ENCODE measurements around the gene MALRD1. TPM values are rescaled to one million over a fixed set of nuclear protein-coding genes. Genes with fewer than 3 reads are reported as not detected.

Gene MALRD1
- total RNA-seq, 1 experiment from 2014 or later = not detected

GRCh38 chr10:19713800-19714525 is 665.4 kb downstream of the MALRD1 start:
- Histone ChIP-seq H3K27me3 (ENCODE audit: control insufficient read depth, insufficient read depth, low read length) (no peaks in the 10 kb centered on the region), H3K9me3 (ENCODE audit: control insufficient read depth, insufficient read depth, low read depth, low read length) (no peaks in the 10 kb centered on the region), H3K4me1 (ENCODE audit: control insufficient read depth, insufficient read depth, low read length) (no peaks in the 10 kb centered on the region), H3K4me3 (ENCODE audit: low read depth in 2 of 2, low read length in 2 of 2) (no peak overlapping the region), H3K27ac (ENCODE audit: low read length) (no peak overlapping the region), H3K36me3 (ENCODE audit: control insufficient read depth, insufficient read depth, low read length) (no peaks in the 10 kb centered on the region)
- no TSS peak for BruUV-seq (replicated peaks)
- TF ChIP-seq POLR2AphosphoS5 (IDR thresholded peaks at IDR 0.05; ENCODE audit: low read depth, low read length) = no peak
- no peak for TF ChIP-seq SIN3A (IDR thresholded peaks at IDR 0.05; ENCODE audit: borderline replicate concordance, insufficient read depth, low read depth, low read length)
- no peak for TF ChIP-seq CTCF (IDR thresholded peaks at IDR 0.05)
- TF ChIP-seq TCF7L2 (IDR thresholded peaks at IDR 0.05; ENCODE audit: low read depth, low read length) = no peak
- TF ChIP-seq REST (IDR thresholded peaks at IDR 0.05; ENCODE audit: insufficient read depth in 1 of 2, low read depth in 2 of 2, low read length in 1 of 2) = no peak
- in situ Hi-C loops (cut with HindIII; ENCODE audit: low pct_unique_long_range_greater_than_20kb, low sequenced_read_pairs) (no loop called here), intact Hi-C loops (cut with micrococcal nuclease; ENCODE audit: unreplicated experiment) (no loop called here)
- ATAC-seq (no peak), DNase-seq (ENCODE audit: low read depth, low spot score) (no peak)
- ChIA-PET POLR2A (no interaction called here), CTCF (no interaction called here)

GRCh38 chr10:19719284-19719683 is 670.7 kb downstream of the MALRD1 start:
- no TSS peak for BruUV-seq (replicated peaks)
- H3K27me3 ChIP-seq (ENCODE audit: control insufficient read depth, insufficient read depth, low read length) = no peaks in the 10 kb centered on the region
- ChIA-PET CTCF (interaction anchor here (0.7 kb wide), 1 partner anchor 1361 kb away, joined by 3 read pairs; no protein-coding TSS in a partner anchor), POLR2A (no interaction called here)
- H3K4me1 ChIP-seq (ENCODE audit: control insufficient read depth, insufficient read depth, low read length) = no peaks in the 10 kb centered on the region
- intact Hi-C loops (cut with micrococcal nuclease; ENCODE audit: unreplicated experiment) = no loop called here
- in situ Hi-C loops (cut with HindIII; ENCODE audit: low pct_unique_long_range_greater_than_20kb, low sequenced_read_pairs) = no loop called here
- no peak for TF ChIP-seq TCF7L2 (IDR thresholded peaks at IDR 0.05; ENCODE audit: low read depth, low read length)
- TF ChIP-seq CTCF (IDR thresholded peaks at IDR 0.05) = no peak
- H3K9me3 ChIP-seq (ENCODE audit: control insufficient read depth, insufficient read depth, low read depth, low read length) = no peaks in the 10 kb centered on the region
- no peaks in the 10 kb centered on the region for H3K36me3 ChIP-seq (ENCODE audit: control insufficient read depth, insufficient read depth, low read length)
- DNase-seq (ENCODE audit: low read depth, low spot score) (no peak), ATAC-seq (no peak)
- H3K4me3 ChIP-seq (ENCODE audit: low read depth in 2 of 2, low read length in 2 of 2) = no peak overlapping the region
- no peak overlapping the region for H3K27ac ChIP-seq (ENCODE audit: low read length)

Measured in Panc1 (cell line).